GM23338 (cell line): ENCODE measurements around the gene USP36. TPM values are rescaled to one million over a fixed set of nuclear protein-coding genes. Genes with fewer than 3 reads are reported as not detected.

Experiments
- ATAC-seq: fragments of 200-7000 bp; cut with Tn5 transposase; 3 replicates; pipeline ENCODE4 v1.9.1; 2020
- DNase-seq: peaks from one replicate; pipeline ENCODE4 v3.0.0-alpha.2; 2015; ENCODE audit warnings: low spot score
- H2AFZ ChIP-seq: fragments of 200-600 bp; sonication (generic); 2 replicates; pipeline ENCODE4 v1.8.0; 2016; ENCODE audit warnings: antibody characterized with exemption, mild to moderate bottlenecking, moderate library complexity
- H3F3A ChIP-seq: fragments of 200-600 bp; sonication (generic); replicated peaks from 2 replicates; pipeline ENCODE4 v1.8.0; 2017; ENCODE audit warnings: antibody characterized with exemption, mixed run types, low read depth
- H3K27ac ChIP-seq: fragments of 200-600 bp; sonication (generic); 2 replicates; pipeline ENCODE4 v1.6.1; 2016; ENCODE audit warnings: low read depth
- H3K27me3 ChIP-seq: fragments of 200-600 bp; sonication (generic); 2 replicates; pipeline ENCODE4 v1.8.0; 2016; ENCODE audit warnings: mild to moderate bottlenecking, mixed run types, moderate library complexity; ENCODE audit not compliant: insufficient read depth
- H3K36me3 ChIP-seq: fragments of 200-600 bp; sonication (generic); 2 replicates; pipeline ENCODE4 v1.8.0; 2016; ENCODE audit warnings: mild to moderate bottlenecking; ENCODE audit not compliant: insufficient read depth
- H3K4me1 ChIP-seq: fragments of 200-600 bp; sonication (generic); 2 replicates; pipeline ENCODE4 v1.8.0; 2016; ENCODE audit warnings: mild to moderate bottlenecking, moderate library complexity; ENCODE audit not compliant: insufficient read depth
- H3K4me2 ChIP-seq: fragments of 200-600 bp; sonication (generic); 2 replicates; pipeline ENCODE4 v1.7.1; 2017; ENCODE audit warnings: mixed run types
- H3K4me3 ChIP-seq: fragments of 200-600 bp; sonication (generic); 2 replicates; pipeline ENCODE4 v1.6.1; 2016; ENCODE audit warnings: mixed run types
- H3K79me2 ChIP-seq: fragments of 200-600 bp; sonication (generic); replicated peaks from 2 replicates; pipeline ENCODE4 v1.8.0; 2017; ENCODE audit warnings: mild to moderate bottlenecking; ENCODE audit not compliant: insufficient read depth
- H3K9me2 ChIP-seq: fragments of 200-600 bp; sonication (generic); 2 replicates; pipeline ENCODE4 v1.8.0; 2017; ENCODE audit not compliant: insufficient read depth
- H4K20me1 ChIP-seq: fragments of 200-600 bp; sonication (generic); replicated peaks from 2 replicates; pipeline ENCODE4 v1.8.0; 2017; ENCODE audit warnings: mild to moderate bottlenecking; ENCODE audit not compliant: insufficient read depth
- H3K27ac Mint-ChIP-seq: 2 replicates; pipeline ENCODE4 v1.8.0; 2020; ENCODE audit warnings: inconsistent platforms, mild to moderate bottlenecking, moderate library complexity, mixed read lengths
- H3K27me3 Mint-ChIP-seq: 3 replicates; pipeline ENCODE4 v1.8.0; 2022; ENCODE audit warnings: low read depth, mild to moderate bottlenecking, moderate library complexity, mixed read lengths, inconsistent platforms; ENCODE audit not compliant: insufficient read depth, poor library complexity
- H3K36me3 Mint-ChIP-seq: 3 replicates; pipeline ENCODE4 v1.8.0; 2021; ENCODE audit warnings: low read depth, mild to moderate bottlenecking, inconsistent platforms, moderate library complexity, mixed read lengths
- H3K4me1 Mint-ChIP-seq: 3 replicates; pipeline ENCODE4 v1.8.0; 2020; ENCODE audit warnings: mild to moderate bottlenecking, inconsistent platforms, mixed read lengths
- H3K4me3 Mint-ChIP-seq: 3 replicates; pipeline ENCODE4 v1.8.0; 2021; ENCODE audit warnings: moderate library complexity, mild to moderate bottlenecking, inconsistent platforms, mixed read lengths
- H3K9me3 Mint-ChIP-seq: 3 replicates; pipeline ENCODE4 v1.8.0; 2020; ENCODE audit warnings: moderate library complexity, mild to moderate bottlenecking, inconsistent platforms, mixed read lengths
- CREB1 ChIP-seq: fragments of 250-450 bp; sonication (Bioruptor Pico); IDR thresholded peaks from 2 replicates; pipeline ENCODE4 v1.5.0; 2020; ENCODE audit warnings: low read depth, mild to moderate bottlenecking, moderate library complexity
- EZH2 ChIP-seq: fragments of 200-600 bp; sonication (generic); IDR thresholded peaks from one replicate; pipeline ENCODE4 v1.8.0; 2017; ENCODE audit warnings: antibody characterized with exemption, mild to moderate bottlenecking, low read depth; ENCODE audit not compliant: unreplicated experiment
- EZH2phosphoT487 ChIP-seq: fragments of 200-600 bp; sonication (generic); IDR thresholded peaks from one replicate; pipeline ENCODE4 v1.8.1; 2018; ENCODE audit warnings: antibody characterized with exemption; ENCODE audit not compliant: unreplicated experiment
- JUNB ChIP-seq: IDR thresholded peaks from one replicate; pipeline ENCODE4 v1.6.1; 2016; ENCODE audit warnings: antibody characterized with exemption; ENCODE audit not compliant: unreplicated experiment
- NANOG ChIP-seq: IDR thresholded peaks from 2 replicates; pipeline ENCODE4 v1.6.1; 2016; ENCODE audit warnings: antibody characterized with exemption, borderline replicate concordance
- POLR2AphosphoS5 ChIP-seq: IDR thresholded peaks from 2 replicates; pipeline ENCODE4 v1.6.1; 2016; ENCODE audit warnings: antibody characterized with exemption, low read depth
- STAT1 ChIP-seq: IDR thresholded peaks from one replicate; pipeline ENCODE4 v1.6.1; 2016; ENCODE audit warnings: antibody characterized with exemption; ENCODE audit not compliant: unreplicated experiment
- ZNF114 ChIP-seq: fragments of 250-450 bp; sonication (Bioruptor Pico); IDR thresholded peaks from 2 replicates; pipeline ENCODE4 v1.5.0; 2020; ENCODE audit warnings: mild to moderate bottlenecking, moderate library complexity
- ZNF331 ChIP-seq: fragments of 250-450 bp; sonication (Bioruptor Pico); IDR thresholded peaks from 2 replicates; pipeline ENCODE4 v1.5.0; 2020; ENCODE audit warnings: low read depth, mild to moderate bottlenecking, moderate library complexity
- polyA plus RNA-seq: library from polyadenylated mRNA; unstranded; fragments of >200 nt; fragmentation: Nextera tagmentation; extraction: Ambion mirVana; gene quantifications from 2 replicates; pipeline ENCODE4 v1.2.1, GENCODE V29; 2016
- total RNA-seq: library from RNA; depleted of rRNA; stranded (reverse); fragments of >200 nt; shearing (Covaris generic); gene quantifications from 2 replicates; pipeline ENCODE4 v1.2.3, GENCODE V29; 2014
- TF ChIP-seq, protein P1 (sequence below): fragments of 250-450 bp; sonication (Bioruptor Pico); IDR thresholded peaks from 2 replicates; pipeline ENCODE4 v1.5.0; 2020; ENCODE audit warnings: mild to moderate bottlenecking, moderate library complexity
- TF ChIP-seq, protein P2 (sequence below), 2 experiments: fragments of 200-600 bp in 1 of 2; sonication (generic) in 1 of 2; conservative IDR thresholded peaks; 2 replicates each; pipeline versions ENCODE4 v1.5.1 to v1.6.1; 2016 to 2017; ENCODE audit warnings: antibody characterized with exemption in 2 of 2, low read depth in 2 of 2, mild to moderate bottlenecking in 2 of 2, moderate library complexity in 1 of 2
- TF ChIP-seq, protein P3 (sequence below): IDR thresholded peaks from one replicate; pipeline ENCODE4 v1.6.1; 2018; ENCODE audit warnings: antibody characterized with exemption; ENCODE audit not compliant: unreplicated experiment
- TF ChIP-seq, protein P4 (sequence below): IDR thresholded peaks from 2 replicates; pipeline ENCODE4 v1.6.1; 2016; ENCODE audit warnings: antibody characterized with exemption

Gene USP36
- total and polyA plus RNA-seq, 2 experiments from 2014 or later = 36.2 to 55.5 TPM

DNA sequence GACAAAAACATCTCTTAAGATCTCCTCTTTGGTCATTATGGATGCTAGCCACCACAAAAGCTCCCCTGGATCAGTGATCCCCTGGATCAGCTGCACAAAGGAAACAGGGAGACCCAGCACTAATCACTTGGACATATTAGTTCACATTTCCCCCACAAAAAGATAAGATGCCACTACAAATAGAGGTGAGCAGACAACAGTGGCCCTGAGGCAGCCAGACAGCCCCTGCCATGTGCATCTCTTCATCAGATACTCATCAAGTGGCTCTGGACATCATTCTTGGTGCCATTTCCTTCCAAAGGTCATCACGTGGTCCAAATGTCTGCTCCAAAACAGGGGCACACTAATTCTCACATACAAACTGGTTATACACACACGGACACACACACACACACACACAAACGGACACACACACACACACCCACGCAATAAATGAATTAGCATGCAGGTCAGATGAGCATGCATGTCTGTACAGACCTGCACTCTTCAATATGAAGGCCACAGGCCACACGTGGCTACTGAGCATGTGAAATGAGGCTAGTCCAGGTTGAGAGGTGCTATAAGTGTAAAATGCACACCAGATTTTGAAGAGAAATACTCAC is 4.1 kb downstream of the USP36 start:
- Histone ChIP-seq H3K27ac (no peak overlapping the region), H2AFZ (no peak overlapping the region), H3K9me2 (no peaks in the 10 kb centered on the region), H3K4me2 (no peak overlapping the region), H3K27me3 (no peaks in the 10 kb centered on the region), H4K20me1 (peaks cover 45% of the 10 kb centered on the region), H3K79me2 (peaks cover 66% of the 10 kb centered on the region), H3K36me3 (peaks cover 48% of the 10 kb centered on the region), H3K4me1 (peaks cover 11% of the 10 kb centered on the region), H3F3A (no peaks in the 10 kb centered on the region; the same call in 1 of the 2 replicates), H3K4me3 (no peak overlapping the region)
- DNase-seq = no peak
- no peak for ATAC-seq
- Mint-ChIP-seq H3K36me3 (peaks cover 64% of the 10 kb centered on the region), H3K9me3 (no peaks in the 10 kb centered on the region; the same call in 2 of the 3 replicates), H3K27me3 (peaks cover 9% of the 10 kb centered on the region), H3K4me1 (peaks cover 15% of the 10 kb centered on the region), H3K27ac (no peak overlapping the region), H3K4me3 (no peak overlapping the region)
- TF ChIP-seq POLR2AphosphoS5 = no peak
- TF ChIP-seq, protein P1, sequence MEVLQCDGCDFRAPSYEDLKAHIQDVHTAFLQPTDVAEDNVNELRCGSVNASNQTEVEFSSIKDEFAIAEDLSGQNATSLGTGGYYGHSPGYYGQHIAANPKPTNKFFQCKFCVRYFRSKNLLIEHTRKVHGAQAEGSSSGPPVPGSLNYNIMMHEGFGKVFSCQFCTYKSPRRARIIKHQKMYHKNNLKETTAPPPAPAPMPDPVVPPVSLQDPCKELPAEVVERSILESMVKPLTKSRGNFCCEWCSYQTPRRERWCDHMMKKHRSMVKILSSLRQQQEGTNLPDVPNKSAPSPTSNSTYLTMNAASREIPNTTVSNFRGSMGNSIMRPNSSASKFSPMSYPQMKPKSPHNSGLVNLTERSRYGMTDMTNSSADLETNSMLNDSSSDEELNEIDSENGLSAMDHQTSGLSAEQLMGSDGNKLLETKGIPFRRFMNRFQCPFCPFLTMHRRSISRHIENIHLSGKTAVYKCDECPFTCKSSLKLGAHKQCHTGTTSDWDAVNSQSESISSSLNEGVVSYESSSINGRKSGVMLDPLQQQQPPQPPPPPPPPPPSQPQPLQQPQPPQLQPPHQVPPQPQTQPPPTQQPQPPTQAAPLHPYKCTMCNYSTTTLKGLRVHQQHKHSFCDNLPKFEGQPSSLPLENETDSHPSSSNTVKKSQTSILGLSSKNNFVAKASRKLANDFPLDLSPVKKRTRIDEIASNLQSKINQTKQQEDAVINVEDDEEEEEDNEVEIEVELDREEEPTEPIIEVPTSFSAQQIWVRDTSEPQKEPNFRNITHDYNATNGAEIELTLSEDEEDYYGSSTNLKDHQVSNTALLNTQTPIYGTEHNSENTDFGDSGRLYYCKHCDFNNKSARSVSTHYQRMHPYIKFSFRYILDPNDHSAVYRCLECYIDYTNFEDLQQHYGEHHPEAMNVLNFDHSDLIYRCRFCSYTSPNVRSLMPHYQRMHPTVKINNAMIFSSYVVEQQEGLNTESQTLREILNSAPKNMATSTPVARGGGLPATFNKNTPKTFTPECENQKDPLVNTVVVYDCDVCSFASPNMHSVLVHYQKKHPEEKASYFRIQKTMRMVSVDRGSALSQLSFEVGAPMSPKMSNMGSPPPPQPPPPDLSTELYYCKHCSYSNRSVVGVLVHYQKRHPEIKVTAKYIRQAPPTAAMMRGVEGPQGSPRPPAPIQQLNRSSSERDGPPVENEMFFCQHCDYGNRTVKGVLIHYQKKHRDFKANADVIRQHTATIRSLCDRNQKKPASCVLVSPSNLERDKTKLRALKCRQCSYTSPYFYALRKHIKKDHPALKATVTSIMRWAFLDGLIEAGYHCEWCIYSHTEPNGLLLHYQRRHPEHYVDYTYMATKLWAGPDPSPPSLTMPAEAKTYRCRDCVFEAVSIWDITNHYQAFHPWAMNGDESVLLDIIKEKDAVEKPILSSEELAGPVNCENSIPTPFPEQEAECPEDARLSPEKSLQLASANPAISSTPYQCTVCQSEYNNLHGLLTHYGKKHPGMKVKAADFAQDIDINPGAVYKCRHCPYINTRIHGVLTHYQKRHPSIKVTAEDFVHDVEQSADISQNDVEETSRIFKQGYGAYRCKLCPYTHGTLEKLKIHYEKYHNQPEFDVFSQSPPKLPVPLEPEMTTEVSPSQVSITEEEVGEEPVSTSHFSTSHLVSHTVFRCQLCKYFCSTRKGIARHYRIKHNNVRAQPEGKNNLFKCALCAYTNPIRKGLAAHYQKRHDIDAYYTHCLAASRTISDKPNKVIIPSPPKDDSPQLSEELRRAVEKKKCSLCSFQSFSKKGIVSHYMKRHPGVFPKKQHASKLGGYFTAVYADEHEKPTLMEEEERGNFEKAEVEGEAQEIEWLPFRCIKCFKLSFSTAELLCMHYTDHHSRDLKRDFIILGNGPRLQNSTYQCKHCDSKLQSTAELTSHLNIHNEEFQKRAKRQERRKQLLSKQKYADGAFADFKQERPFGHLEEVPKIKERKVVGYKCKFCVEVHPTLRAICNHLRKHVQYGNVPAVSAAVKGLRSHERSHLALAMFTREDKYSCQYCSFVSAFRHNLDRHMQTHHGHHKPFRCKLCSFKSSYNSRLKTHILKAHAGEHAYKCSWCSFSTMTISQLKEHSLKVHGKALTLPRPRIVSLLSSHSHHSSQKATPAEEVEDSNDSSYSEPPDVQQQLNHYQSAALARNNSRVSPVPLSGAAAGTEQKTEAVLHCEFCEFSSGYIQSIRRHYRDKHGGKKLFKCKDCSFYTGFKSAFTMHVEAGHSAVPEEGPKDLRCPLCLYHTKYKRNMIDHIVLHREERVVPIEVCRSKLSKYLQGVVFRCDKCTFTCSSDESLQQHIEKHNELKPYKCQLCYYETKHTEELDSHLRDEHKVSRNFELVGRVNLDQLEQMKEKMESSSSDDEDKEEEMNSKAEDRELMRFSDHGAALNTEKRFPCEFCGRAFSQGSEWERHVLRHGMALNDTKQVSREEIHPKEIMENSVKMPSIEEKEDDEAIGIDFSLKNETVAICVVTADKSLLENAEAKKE = no peak
- no peak for TF ChIP-seq ZNF331 (CRISPR knock-in tag)
- no peak for TF ChIP-seq CREB1
- TF ChIP-seq, protein P2, sequence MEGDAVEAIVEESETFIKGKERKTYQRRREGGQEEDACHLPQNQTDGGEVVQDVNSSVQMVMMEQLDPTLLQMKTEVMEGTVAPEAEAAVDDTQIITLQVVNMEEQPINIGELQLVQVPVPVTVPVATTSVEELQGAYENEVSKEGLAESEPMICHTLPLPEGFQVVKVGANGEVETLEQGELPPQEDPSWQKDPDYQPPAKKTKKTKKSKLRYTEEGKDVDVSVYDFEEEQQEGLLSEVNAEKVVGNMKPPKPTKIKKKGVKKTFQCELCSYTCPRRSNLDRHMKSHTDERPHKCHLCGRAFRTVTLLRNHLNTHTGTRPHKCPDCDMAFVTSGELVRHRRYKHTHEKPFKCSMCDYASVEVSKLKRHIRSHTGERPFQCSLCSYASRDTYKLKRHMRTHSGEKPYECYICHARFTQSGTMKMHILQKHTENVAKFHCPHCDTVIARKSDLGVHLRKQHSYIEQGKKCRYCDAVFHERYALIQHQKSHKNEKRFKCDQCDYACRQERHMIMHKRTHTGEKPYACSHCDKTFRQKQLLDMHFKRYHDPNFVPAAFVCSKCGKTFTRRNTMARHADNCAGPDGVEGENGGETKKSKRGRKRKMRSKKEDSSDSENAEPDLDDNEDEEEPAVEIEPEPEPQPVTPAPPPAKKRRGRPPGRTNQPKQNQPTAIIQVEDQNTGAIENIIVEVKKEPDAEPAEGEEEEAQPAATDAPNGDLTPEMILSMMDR (conservative IDR thresholded peaks at IDR 0.05; ENCODE audit: low read depth in 2 of 2) = no peak
- no peak for TF ChIP-seq ZNF114 (CRISPR knock-in tag)
- TF ChIP-seq, protein P3, sequence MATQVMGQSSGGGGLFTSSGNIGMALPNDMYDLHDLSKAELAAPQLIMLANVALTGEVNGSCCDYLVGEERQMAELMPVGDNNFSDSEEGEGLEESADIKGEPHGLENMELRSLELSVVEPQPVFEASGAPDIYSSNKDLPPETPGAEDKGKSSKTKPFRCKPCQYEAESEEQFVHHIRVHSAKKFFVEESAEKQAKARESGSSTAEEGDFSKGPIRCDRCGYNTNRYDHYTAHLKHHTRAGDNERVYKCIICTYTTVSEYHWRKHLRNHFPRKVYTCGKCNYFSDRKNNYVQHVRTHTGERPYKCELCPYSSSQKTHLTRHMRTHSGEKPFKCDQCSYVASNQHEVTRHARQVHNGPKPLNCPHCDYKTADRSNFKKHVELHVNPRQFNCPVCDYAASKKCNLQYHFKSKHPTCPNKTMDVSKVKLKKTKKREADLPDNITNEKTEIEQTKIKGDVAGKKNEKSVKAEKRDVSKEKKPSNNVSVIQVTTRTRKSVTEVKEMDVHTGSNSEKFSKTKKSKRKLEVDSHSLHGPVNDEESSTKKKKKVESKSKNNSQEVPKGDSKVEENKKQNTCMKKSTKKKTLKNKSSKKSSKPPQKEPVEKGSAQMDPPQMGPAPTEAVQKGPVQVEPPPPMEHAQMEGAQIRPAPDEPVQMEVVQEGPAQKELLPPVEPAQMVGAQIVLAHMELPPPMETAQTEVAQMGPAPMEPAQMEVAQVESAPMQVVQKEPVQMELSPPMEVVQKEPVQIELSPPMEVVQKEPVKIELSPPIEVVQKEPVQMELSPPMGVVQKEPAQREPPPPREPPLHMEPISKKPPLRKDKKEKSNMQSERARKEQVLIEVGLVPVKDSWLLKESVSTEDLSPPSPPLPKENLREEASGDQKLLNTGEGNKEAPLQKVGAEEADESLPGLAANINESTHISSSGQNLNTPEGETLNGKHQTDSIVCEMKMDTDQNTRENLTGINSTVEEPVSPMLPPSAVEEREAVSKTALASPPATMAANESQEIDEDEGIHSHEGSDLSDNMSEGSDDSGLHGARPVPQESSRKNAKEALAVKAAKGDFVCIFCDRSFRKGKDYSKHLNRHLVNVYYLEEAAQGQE = no peak
- TF ChIP-seq, protein P4, sequence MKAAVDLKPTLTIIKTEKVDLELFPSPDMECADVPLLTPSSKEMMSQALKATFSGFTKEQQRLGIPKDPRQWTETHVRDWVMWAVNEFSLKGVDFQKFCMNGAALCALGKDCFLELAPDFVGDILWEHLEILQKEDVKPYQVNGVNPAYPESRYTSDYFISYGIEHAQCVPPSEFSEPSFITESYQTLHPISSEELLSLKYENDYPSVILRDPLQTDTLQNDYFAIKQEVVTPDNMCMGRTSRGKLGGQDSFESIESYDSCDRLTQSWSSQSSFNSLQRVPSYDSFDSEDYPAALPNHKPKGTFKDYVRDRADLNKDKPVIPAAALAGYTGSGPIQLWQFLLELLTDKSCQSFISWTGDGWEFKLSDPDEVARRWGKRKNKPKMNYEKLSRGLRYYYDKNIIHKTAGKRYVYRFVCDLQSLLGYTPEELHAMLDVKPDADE = no peak
- no peak for TF ChIP-seq NANOG
- no peak for TF ChIP-seq STAT1
- no peak for TF ChIP-seq JUNB
- no peak for TF ChIP-seq EZH2
- no peak for TF ChIP-seq EZH2phosphoT487
